Measurements from ENCODE around the gene SSC4D. TPM values are rescaled to one million over a fixed set of nuclear protein-coding genes. Genes with fewer than 3 reads are reported as not detected.

Gene SSC4D
- total and polyA plus RNA-seq, 9 of the 15 experiments (the other 6 are each of a cell fraction or from before 2014, with no cell fraction given), result 0.06 to 1.1 (median 0.85) TPM; not detected in 1

- TF ChIP-seq FOXP4 (CRISPR knock-in tag; IDR thresholded peaks at IDR 0.05; ENCODE audit: borderline replicate concordance) (no peak; the same call in 1 of the 2 replicates), STAT5B (CRISPR knock-in tag; IDR thresholded peaks at IDR 0.05) (no peak), ETV6 (IDR thresholded peaks at IDR 0.05; ENCODE audit: borderline replicate concordance in 1 of 2, low read depth in 2 of 2, low read length in 1 of 2) (no peak), ETV6 (CRISPR knock-in tag; IDR thresholded peaks at IDR 0.05; ENCODE audit: borderline replicate concordance) (no peak), ZSCAN29 (IDR thresholded peaks at IDR 0.05) (no peak), ZNF586 (CRISPR knock-in tag; conservative IDR thresholded peaks at IDR 0.05) (no peak), ARID3B (CRISPR knock-in tag; IDR thresholded peaks at IDR 0.05; ENCODE audit: borderline replicate concordance) (peak; percentile 19; the same call in 1 of the 2 replicates), SUPT5H (IDR thresholded peaks at IDR 0.05) (peak; percentile 82), SNRNP70 (optimal IDR thresholded peaks at IDR 0.05; ENCODE audit: low read depth, low read length) (no peak), NEUROD1 (IDR thresholded peaks at IDR 0.05; ENCODE audit: borderline replicate concordance, low read depth, low read length, partially characterized antibody) (peak; percentile 38), ZKSCAN3 (CRISPR knock-in tag; IDR thresholded peaks at IDR 0.05) (no peak), SRSF3 (IDR thresholded peaks at IDR 0.05; ENCODE audit: insufficient read depth, low read length) (no peak), POLR2H (tag; IDR thresholded peaks at IDR 0.05; ENCODE audit: low read depth) (no peak), PBX2 (CRISPR knock-in tag; IDR thresholded peaks at IDR 0.05; ENCODE audit: low read depth) (no peak), PBX2 (tag; conservative IDR thresholded peaks at IDR 0.05; ENCODE audit: low read depth) (no peak), MLX (CRISPR knock-in tag; conservative IDR thresholded peaks at IDR 0.05) (peak in 1 of 2 experiments; percentile 81; a peak in 2 of 4 replicates)
- TF ChIP-seq, protein P1, sequence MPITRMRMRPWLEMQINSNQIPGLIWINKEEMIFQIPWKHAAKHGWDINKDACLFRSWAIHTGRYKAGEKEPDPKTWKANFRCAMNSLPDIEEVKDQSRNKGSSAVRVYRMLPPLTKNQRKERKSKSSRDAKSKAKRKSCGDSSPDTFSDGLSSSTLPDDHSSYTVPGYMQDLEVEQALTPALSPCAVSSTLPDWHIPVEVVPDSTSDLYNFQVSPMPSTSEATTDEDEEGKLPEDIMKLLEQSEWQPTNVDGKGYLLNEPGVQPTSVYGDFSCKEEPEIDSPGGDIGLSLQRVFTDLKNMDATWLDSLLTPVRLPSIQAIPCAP (CRISPR knock-in tag; IDR thresholded peaks at IDR 0.05; ENCODE audit: borderline replicate concordance), result no peak
- TF ChIP-seq, protein P2, sequence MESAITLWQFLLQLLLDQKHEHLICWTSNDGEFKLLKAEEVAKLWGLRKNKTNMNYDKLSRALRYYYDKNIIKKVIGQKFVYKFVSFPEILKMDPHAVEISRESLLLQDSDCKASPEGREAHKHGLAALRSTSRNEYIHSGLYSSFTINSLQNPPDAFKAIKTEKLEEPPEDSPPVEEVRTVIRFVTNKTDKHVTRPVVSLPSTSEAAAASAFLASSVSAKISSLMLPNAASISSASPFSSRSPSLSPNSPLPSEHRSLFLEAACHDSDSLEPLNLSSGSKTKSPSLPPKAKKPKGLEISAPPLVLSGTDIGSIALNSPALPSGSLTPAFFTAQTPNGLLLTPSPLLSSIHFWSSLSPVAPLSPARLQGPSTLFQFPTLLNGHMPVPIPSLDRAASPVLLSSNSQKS (CRISPR knock-in tag; IDR thresholded peaks at IDR 0.05), result no peak
Observed at GRCh38 chr7:76397409-76398183, 11.9 kb downstream of the SSC4D start (continued).

Measured in K562 (cell line).